MM.1S (cell line): Measurements from ENCODE around the gene RPS6KA6.
A peak's percentile ranks its signal among the peaks of the same experiment; 100 is the strongest.

Experiments used
- DNase-seq: peaks from one replicate; pipeline ENCODE4 v3.0.0-alpha.2; 2015
- H2AFZ ChIP-seq: fragments of 300-600 bp; sonication (generic); 2 replicates; pipeline ENCODE4 v1.6.0; 2016; ENCODE audit warnings: antibody characterized with exemption, low read length
- H3F3A ChIP-seq: fragments of 300-600 bp; sonication (generic); 2 replicates; pipeline ENCODE4 v1.6.1; 2016; ENCODE audit warnings: mild to moderate bottlenecking, antibody characterized with exemption, low read length, moderate library complexity, mixed read lengths; ENCODE audit not compliant: insufficient read depth
- H3K27ac ChIP-seq: fragments of 300-600 bp; sonication (generic); 2 replicates; pipeline ENCODE4 v1.5.1; 2016; ENCODE audit warnings: mild to moderate bottlenecking, low read length
- H3K27me3 ChIP-seq: fragments of 300-600 bp; sonication (generic); replicated peaks from 2 replicates; pipeline ENCODE4 v1.6.0; 2016; ENCODE audit warnings: low read length; ENCODE audit not compliant: insufficient read depth
- H3K36me3 ChIP-seq: fragments of 300-600 bp; sonication (generic); replicated peaks from 2 replicates; pipeline ENCODE4 v1.6.1; 2016; ENCODE audit warnings: mild to moderate bottlenecking, low read length, mixed read lengths; ENCODE audit not compliant: insufficient read depth
- H3K4me1 ChIP-seq: fragments of 300-600 bp; sonication (generic); 2 replicates; pipeline ENCODE4 v1.6.1; 2016; ENCODE audit warnings: low read length, mixed read lengths
- H3K4me2 ChIP-seq: fragments of 300-600 bp; sonication (generic); 2 replicates; pipeline ENCODE4 v1.6.0; 2016; ENCODE audit warnings: low read depth, low read length
- H3K4me3 ChIP-seq: fragments of 300-600 bp; sonication (generic); 2 replicates; pipeline ENCODE4 v1.5.1; 2016; ENCODE audit warnings: low read length, mixed read lengths
- H3K79me2 ChIP-seq: fragments of 300-600 bp; sonication (generic); 2 replicates; pipeline ENCODE4 v1.6.1; 2016; ENCODE audit warnings: mixed run types, low read length, mixed read lengths
- H3K9ac ChIP-seq: fragments of 300-600 bp; sonication (generic); 2 replicates; pipeline ENCODE4 v1.6.1; 2016; ENCODE audit warnings: low read length, mixed read lengths
- H3K9me2 ChIP-seq: fragments of 300-600 bp; sonication (generic); replicated peaks from 2 replicates; pipeline ENCODE4 v1.6.1; 2016; ENCODE audit warnings: mild to moderate bottlenecking, low read length, mixed read lengths; ENCODE audit not compliant: insufficient read depth
- H3K9me3 ChIP-seq: fragments of 300-600 bp; sonication (generic); replicated peaks from 2 replicates; pipeline ENCODE4 v1.6.1; 2016; ENCODE audit warnings: mild to moderate bottlenecking, low read length, mixed read lengths; ENCODE audit not compliant: insufficient read depth
- H4K20me1 ChIP-seq: fragments of 300-600 bp; sonication (generic); 2 replicates; pipeline ENCODE4 v1.6.1; 2016; ENCODE audit warnings: mild to moderate bottlenecking, low read length, moderate library complexity, mixed read lengths; ENCODE audit not compliant: insufficient read depth
- CTCF ChIP-seq: fragments of 300-600 bp; sonication (generic); IDR thresholded peaks from 2 replicates; pipeline ENCODE4 v1.5.1; 2016; ENCODE audit warnings: antibody characterized with exemption, low read length, mixed read lengths
- EZH2 ChIP-seq: fragments of 300-600 bp; sonication (generic); optimal IDR thresholded peaks from 2 replicates; pipeline ENCODE3; 2017; ENCODE audit warnings: low read depth, mild to moderate bottlenecking, antibody characterized with exemption, low read length, mixed read lengths
- EZH2phosphoT487 ChIP-seq: fragments of 300-600 bp; sonication (generic); IDR thresholded peaks from 2 replicates; pipeline ENCODE4 v1.6.1; 2018; ENCODE audit warnings: antibody characterized with exemption, low read length

The RPS6KA6 gene

DNA sequence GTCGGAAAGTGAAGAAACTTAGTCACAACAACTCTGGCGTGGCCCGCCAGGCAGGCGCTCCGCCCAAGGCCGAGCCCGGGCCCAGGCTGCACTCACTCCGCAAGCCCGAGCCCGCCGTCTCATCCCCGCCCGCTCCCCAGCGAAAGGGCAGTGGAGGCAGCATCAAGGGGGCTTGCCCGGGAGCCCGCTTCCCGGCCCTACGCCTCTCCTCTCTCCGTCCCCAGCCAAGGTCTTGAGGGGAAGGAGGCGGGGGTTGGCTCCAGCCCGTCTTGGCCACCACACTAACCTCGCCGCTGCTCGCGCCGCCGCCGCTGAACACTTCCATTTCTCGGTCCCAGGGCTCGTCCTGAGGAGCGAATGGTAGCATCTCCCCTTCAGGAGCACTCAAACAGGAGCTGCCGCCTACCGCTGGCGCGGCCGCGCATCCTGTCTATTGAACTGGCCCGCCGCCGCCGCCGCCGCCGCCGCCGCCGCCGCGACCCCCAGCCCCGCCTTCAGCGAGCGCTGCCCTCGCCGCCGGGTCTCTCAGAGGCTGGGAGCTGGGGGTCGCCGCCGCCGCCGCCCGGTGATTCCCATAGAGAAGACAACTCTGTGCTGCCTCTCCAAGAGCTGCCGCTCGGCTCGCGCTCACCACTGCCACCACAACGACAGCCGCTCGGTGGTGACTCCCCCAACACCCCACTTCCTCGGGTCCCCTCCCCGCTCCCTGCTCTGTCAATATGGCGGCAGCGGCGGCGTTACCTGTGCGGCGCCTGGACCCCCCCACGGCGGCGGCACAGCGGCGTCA is at the start of gene RPS6KA6:
TSS of gene RPS6KA6 (minus strand) at position 667 of the 787 bp plus-strand sequence. CDS start at position 367, 300 bp downstream.
- Histone ChIP-seq H3K4me2 (peak within 1 kb of the TSS; percentile 79), H3K27ac (peak within 1 kb of the TSS; percentile 50; the same call in 1 of the 2 replicates)
- DNase-seq, result peak; percentile 34

DNA sequence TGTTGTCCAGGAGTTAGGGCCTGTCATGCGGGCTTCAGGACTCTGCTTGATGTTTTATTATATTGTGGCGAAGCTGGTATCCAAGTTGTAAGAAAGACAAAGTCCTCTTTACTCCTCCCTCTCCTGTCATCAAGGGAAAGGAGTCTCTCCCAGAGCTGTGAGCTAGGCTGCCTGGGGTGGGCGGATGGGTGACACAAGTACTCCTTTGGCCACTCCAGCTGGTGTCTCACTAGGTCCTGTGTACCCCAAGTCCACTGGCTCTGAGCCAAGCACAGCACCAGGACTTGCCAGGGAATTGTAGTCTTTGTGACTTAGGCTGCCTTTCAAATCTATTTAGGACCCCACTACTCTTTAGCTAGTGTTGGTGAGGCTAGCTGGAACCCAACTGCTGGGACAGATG is 36.7 kb upstream of the RPS6KA6 start:
- H2AFZ ChIP-seq, result no peak overlapping the region
- no peaks in the 10 kb centered on the region for H4K20me1 ChIP-seq
- H3F3A ChIP-seq, result no peaks in the 10 kb centered on the region
- DNase-seq, result no peak
- H3K9me3 ChIP-seq, result no peaks in the 10 kb centered on the region
- no peaks in the 10 kb centered on the region for H3K79me2 ChIP-seq
- H3K9ac ChIP-seq, result no peak overlapping the region
- H3K36me3 ChIP-seq, result no peaks in the 10 kb centered on the region
- H3K27me3 ChIP-seq, result no peaks in the 10 kb centered on the region
- no peaks in the 10 kb centered on the region for H3K9me2 ChIP-seq
- no peak overlapping the region for H3K4me2 ChIP-seq
- no peaks in the 10 kb centered on the region for H3K4me1 ChIP-seq
- TF ChIP-seq EZH2phosphoT487 (no peak), CTCF (no peak), EZH2 (no peak)
- H3K4me3 ChIP-seq, result no peak overlapping the region
- H3K27ac ChIP-seq, result no peak overlapping the region

More for the DNA sequence above, at the start of gene RPS6KA6:
- Histone ChIP-seq H4K20me1 (no peaks in the 10 kb centered on the region), H3K9ac (peak within 1 kb of the TSS; percentile 60; the same call in 1 of the 2 replicates), H3K9me3 (no peaks in the 10 kb centered on the region), H3K27me3 (no peaks in the 10 kb centered on the region), H3F3A (peaks cover 9% of the 10 kb centered on the region; the same call in 1 of the 2 replicates), H3K4me3 (peak within 1 kb of the TSS; percentile 70), H3K79me2 (no peaks in the 10 kb centered on the region), H3K4me1 (no peaks in the 10 kb centered on the region), H3K9me2 (no peaks in the 10 kb centered on the region), H3K36me3 (no peaks in the 10 kb centered on the region), H2AFZ (peak within 1 kb of the TSS; percentile 69)
- TF ChIP-seq EZH2, result no peak
- no peak for TF ChIP-seq EZH2phosphoT487
- no peak for TF ChIP-seq CTCF

DNA sequence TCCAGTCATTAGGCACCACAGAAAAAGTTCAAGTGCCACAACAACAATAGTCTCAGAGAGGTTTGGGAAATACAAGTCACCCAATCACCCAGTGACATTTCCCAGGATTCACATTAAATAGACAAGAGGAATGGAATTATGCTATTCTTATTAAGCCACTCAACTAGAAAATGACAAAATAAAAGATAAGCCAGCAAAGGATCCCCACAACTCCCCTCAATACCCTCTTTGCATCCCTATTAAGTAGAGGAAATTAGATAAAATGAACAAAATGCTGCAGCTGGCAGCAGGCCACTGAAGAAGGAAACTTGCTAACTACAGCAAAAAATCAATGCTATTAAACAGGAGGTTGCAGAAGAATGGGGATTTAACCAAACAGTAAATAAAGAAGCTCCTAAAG is 35.3 kb upstream of the RPS6KA6 start:
- TF ChIP-seq EZH2phosphoT487, result no peak
- no peak for TF ChIP-seq CTCF
- TF ChIP-seq EZH2, result no peak

More for the DNA sequence above, 35.3 kb upstream of the RPS6KA6 start:
- no peaks in the 10 kb centered on the region for H3K79me2 ChIP-seq
- H3K4me1 ChIP-seq, result no peaks in the 10 kb centered on the region
- H3K9me3 ChIP-seq, result no peaks in the 10 kb centered on the region
- H3K36me3 ChIP-seq, result no peaks in the 10 kb centered on the region
- no peak overlapping the region for H3K27ac ChIP-seq
- DNase-seq, result no peak
- no peaks in the 10 kb centered on the region for H4K20me1 ChIP-seq
- H3K27me3 ChIP-seq, result no peaks in the 10 kb centered on the region
- H3K9me2 ChIP-seq, result no peaks in the 10 kb centered on the region
- H3F3A ChIP-seq, result no peaks in the 10 kb centered on the region
- H3K4me2 ChIP-seq, result no peak overlapping the region
- H2AFZ ChIP-seq, result no peak overlapping the region
- no peak overlapping the region for H3K4me3 ChIP-seq
- H3K9ac ChIP-seq, result no peak overlapping the region
